SK-N-SH treated with all-trans-retinoic acid at 6 μM for 48 hours (cell line): ENCODE results near the gene HPS1.

ENCODE experiments used
- ATAC-seq: fragments of 200-7000 bp; cut with Tn5 transposase; 3 replicates; pipeline ENCODE4 v1.9.1; 2020; ENCODE audit warnings: mild to moderate bottlenecking, moderate library complexity
- ARNTL ChIP-seq: fragments of 450-650 bp; formaldehyde crosslinking; IDR thresholded peaks from 2 replicates; pipeline ENCODE4 v1.5.0; 2020; ENCODE audit warnings: low read depth, mild to moderate bottlenecking, moderate library complexity, borderline replicate concordance
- BACH2 ChIP-seq: fragments of 250-450 bp; sonication (Bioruptor Pico); IDR thresholded peaks from 2 replicates; pipeline ENCODE4 v1.9.0; 2021; ENCODE audit warnings: mild to moderate bottlenecking, borderline replicate concordance
- CREB5 ChIP-seq: fragments of 250-450 bp; sonication (Bioruptor Pico); IDR thresholded peaks from 2 replicates; pipeline ENCODE4 v1.5.1; 2020; ENCODE audit warnings: low read depth, mild to moderate bottlenecking, moderate library complexity
- CSDC2 ChIP-seq: fragments of 250-450 bp; sonication (Bioruptor Pico); IDR thresholded peaks from 2 replicates; pipeline ENCODE4 v1.5.0; 2020; ENCODE audit warnings: mild to moderate bottlenecking, moderate library complexity
- ESRRG ChIP-seq: fragments of 250-450 bp; sonication (Bioruptor Pico); IDR thresholded peaks from 2 replicates; pipeline ENCODE4 v1.6.1; 2021; ENCODE audit warnings: mild to moderate bottlenecking
- ISL1 ChIP-seq: fragments of 250-450 bp; sonication (Bioruptor Pico); IDR thresholded peaks from 2 replicates; pipeline ENCODE4 v2.1.2; 2022; ENCODE audit warnings: mild to moderate bottlenecking, moderate library complexity
- OSR1 ChIP-seq: fragments of 250-450 bp; sonication (Bioruptor Pico); IDR thresholded peaks from 2 replicates; pipeline ENCODE4 v1.8.0; 2022; ENCODE audit warnings: moderate library complexity, mild to moderate bottlenecking, inconsistent platforms
- PATZ1 ChIP-seq: fragments of 250-450 bp; sonication (Bioruptor Pico); IDR thresholded peaks from 2 replicates; pipeline ENCODE4 v1.8.0; 2020; ENCODE audit warnings: mild to moderate bottlenecking, moderate library complexity, borderline replicate concordance
- POU6F1 ChIP-seq: fragments of 250-450 bp; sonication (Bioruptor Pico); IDR thresholded peaks from 2 replicates; pipeline ENCODE4 v1.8.0; 2021; ENCODE audit warnings: low read depth, mild to moderate bottlenecking, moderate library complexity, borderline replicate concordance
- PPARA ChIP-seq: fragments of 250-450 bp; sonication (Bioruptor Pico); IDR thresholded peaks from 2 replicates; pipeline ENCODE4 v1.5.0; 2020; ENCODE audit warnings: mild to moderate bottlenecking, borderline replicate concordance
- RARB ChIP-seq: fragments of 250-450 bp; sonication (Bioruptor Pico); IDR thresholded peaks from 2 replicates; pipeline ENCODE4 v1.8.0; 2021; ENCODE audit warnings: mild to moderate bottlenecking, moderate library complexity
- SNAI2 ChIP-seq: fragments of 250-450 bp; sonication (Bioruptor Pico); IDR thresholded peaks from 2 replicates; pipeline ENCODE4 v1.5.0; 2020; ENCODE audit warnings: mild to moderate bottlenecking, moderate library complexity
- TCF4 ChIP-seq: fragments of 250-450 bp; sonication (Bioruptor Pico); IDR thresholded peaks from 2 replicates; pipeline ENCODE4 v1.8.0; 2021; ENCODE audit warnings: mild to moderate bottlenecking, moderate library complexity, borderline replicate concordance
- TOX ChIP-seq: fragments of 250-450 bp; sonication (Bioruptor Pico); IDR thresholded peaks from 2 replicates; pipeline ENCODE4 v1.8.0; 2021; ENCODE audit warnings: mild to moderate bottlenecking, moderate library complexity, borderline replicate concordance
- TSHZ2 ChIP-seq: fragments of 250-450 bp; sonication (Bioruptor Pico); IDR thresholded peaks from 2 replicates; pipeline ENCODE4 v1.5.0; 2020; ENCODE audit warnings: mild to moderate bottlenecking, moderate library complexity
- ZC3H10 ChIP-seq: fragments of 250-450 bp; sonication (Bioruptor Pico); IDR thresholded peaks from 2 replicates; pipeline ENCODE4 v1.5.1; 2021; ENCODE audit warnings: mild to moderate bottlenecking, moderate library complexity
- ZFP3 ChIP-seq: fragments of 250-450 bp; sonication (Bioruptor Pico); IDR thresholded peaks from 2 replicates; pipeline ENCODE4 v1.5.0; 2020; ENCODE audit warnings: mild to moderate bottlenecking, moderate library complexity
- ZFP30 ChIP-seq: fragments of 450-650 bp; formaldehyde crosslinking; IDR thresholded peaks from 2 replicates; pipeline ENCODE4 v1.5.0; 2022; ENCODE audit warnings: mild to moderate bottlenecking, moderate library complexity
- ZNF565 ChIP-seq: fragments of 450-650 bp; formaldehyde crosslinking; conservative IDR thresholded peaks from 2 replicates; pipeline ENCODE4 v1.5.0; 2020; ENCODE audit warnings: low read depth, mild to moderate bottlenecking, moderate library complexity
- ZNF70 ChIP-seq: fragments of 450-650 bp; formaldehyde crosslinking; IDR thresholded peaks from 2 replicates; pipeline ENCODE4 v1.5.0; 2020; ENCODE audit warnings: mild to moderate bottlenecking, moderate library complexity
- ZNF8 ChIP-seq: fragments of 450-650 bp; formaldehyde crosslinking; IDR thresholded peaks from 2 replicates; pipeline ENCODE4 v1.5.0; 2020; ENCODE audit warnings: mild to moderate bottlenecking, moderate library complexity

HPS1 gene

GRCh38 chr10:98411768-98412167 lies 35.0 kb downstream of the HPS1 start:
- TF ChIP-seq CSDC2 (CRISPR knock-in tag) = no peak
- TF ChIP-seq POU6F1 = no peak
- TF ChIP-seq ZC3H10 = no peak
- TF ChIP-seq CREB5 (CRISPR knock-in tag) = no peak
- TF ChIP-seq PATZ1 (CRISPR knock-in tag) = no peak
- TF ChIP-seq TOX (CRISPR knock-in tag) = no peak
- TF ChIP-seq SNAI2 (CRISPR knock-in tag) = no peak
- TF ChIP-seq OSR1 (CRISPR knock-in tag) = no peak
- no peak for TF ChIP-seq ZNF8 (CRISPR knock-in tag)
- no peak for TF ChIP-seq ESRRG
- TF ChIP-seq RARB (CRISPR knock-in tag) = no peak
- no peak for TF ChIP-seq ZNF70 (CRISPR knock-in tag)
- no peak for TF ChIP-seq TSHZ2 (CRISPR knock-in tag)
- no peak for TF ChIP-seq TCF4 (CRISPR knock-in tag)
- no peak for TF ChIP-seq BACH2
- no peak for TF ChIP-seq ARNTL (CRISPR knock-in tag)
- no peak for TF ChIP-seq ZFP3
- no peak for TF ChIP-seq ZNF565 (CRISPR knock-in tag)
- no peak for TF ChIP-seq PPARA (CRISPR knock-in tag)
- ATAC-seq = no peak

GRCh38 chr10:98411166-98411565 lies 35.6 kb downstream of the HPS1 start:
- TF ChIP-seq ARNTL (CRISPR knock-in tag) = no peak
- no peak for ATAC-seq

- TF ChIP-seq ZFP30 (CRISPR knock-in tag) (no peak), TCF4 (CRISPR knock-in tag) (no peak), POU6F1 (no peak), ESRRG (no peak), ZNF70 (CRISPR knock-in tag) (no peak)
- TF ChIP-seq, all 23 proteins: peak for 0
- no peak for ATAC-seq
Measured at GRCh38 chr10:98410759-98411158, 36.0 kb downstream of the HPS1 start.

- no peak for ATAC-seq
- TF ChIP-seq ZNF565 (CRISPR knock-in tag) = no peak
- no peak for TF ChIP-seq PPARA (CRISPR knock-in tag)
- no peak for TF ChIP-seq BACH2
- TF ChIP-seq ZNF70 (CRISPR knock-in tag) = no peak
- TF ChIP-seq ISL1 (CRISPR knock-in tag) = no peak
- TF ChIP-seq PATZ1 (CRISPR knock-in tag) = no peak
- no peak for TF ChIP-seq TOX (CRISPR knock-in tag)
- TF ChIP-seq ARNTL (CRISPR knock-in tag) = no peak
- TF ChIP-seq ZFP30 (CRISPR knock-in tag) = no peak
- no peak for TF ChIP-seq POU6F1
- no peak for TF ChIP-seq ZC3H10
Measured at GRCh38 chr10:98410135-98410743, 36.5 kb downstream of the HPS1 start.
